GM18502 (cell line): ENCODE results near the gene TNFAIP2.
"Not testable (repeated sequence)": the region's sequence is repeated elsewhere in the genome, so short reads cannot be mapped to it uniquely, and the experiment has no call there.

Experiments
- ATAC-seq: cut with Tn5 transposase; IDR thresholded peaks from one replicate; pipeline ENCODE4 v1.9.1; 2021; ENCODE audit warnings: mild to moderate bottlenecking; ENCODE audit not compliant: unreplicated experiment, poor library complexity

Gene TNFAIP2

DNA sequence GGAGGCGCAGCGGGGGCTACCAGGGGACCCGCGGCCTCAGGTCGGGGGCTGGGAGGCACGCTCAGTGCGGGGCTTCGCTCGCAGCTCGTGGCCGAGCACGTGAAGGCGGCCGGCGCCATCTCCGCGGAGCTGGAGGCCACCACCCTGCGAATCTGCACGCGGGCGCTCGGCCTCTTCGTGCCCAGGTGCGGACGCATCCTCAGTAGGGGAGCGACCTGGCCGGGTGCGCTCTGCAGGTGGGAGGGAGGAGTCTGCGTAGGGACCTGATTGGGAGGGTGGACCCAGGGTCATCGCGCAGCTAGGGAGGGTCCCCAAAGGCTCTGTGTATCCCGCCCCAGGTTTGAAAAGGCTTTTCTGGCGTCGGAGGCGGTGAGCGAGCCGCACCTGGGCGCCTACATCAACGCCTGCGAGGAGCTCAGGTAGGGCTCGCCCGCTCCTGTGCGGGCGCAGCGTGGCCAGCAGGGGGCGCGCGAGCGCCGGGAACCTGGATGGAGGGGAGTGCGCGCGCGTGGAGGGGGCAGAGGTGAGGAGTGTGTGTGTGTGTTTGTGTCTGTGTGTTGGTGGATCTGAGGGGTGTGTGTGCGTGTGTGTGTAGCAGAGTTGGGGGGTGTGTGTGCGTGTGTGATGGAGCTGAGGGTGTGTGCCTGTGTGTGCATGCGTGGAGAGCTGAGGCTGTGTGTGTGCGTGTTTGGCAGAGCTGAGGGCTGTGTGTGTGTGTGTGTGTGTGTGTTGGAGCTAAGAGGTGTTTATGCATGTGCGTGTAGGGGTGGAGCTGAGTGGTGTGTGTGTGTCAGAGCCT is 18.4 kb upstream of the TNFAIP2 start:
- peak; percentile 59 for ATAC-seq

- ATAC-seq = no peak
Observed at GRCh38 chr14:103105580-103106150, 17.6 kb upstream of the TNFAIP2 start.

GRCh38 chr14:103107455-103107854 is 15.8 kb upstream of the TNFAIP2 start:
- ATAC-seq = no peak

DNA sequence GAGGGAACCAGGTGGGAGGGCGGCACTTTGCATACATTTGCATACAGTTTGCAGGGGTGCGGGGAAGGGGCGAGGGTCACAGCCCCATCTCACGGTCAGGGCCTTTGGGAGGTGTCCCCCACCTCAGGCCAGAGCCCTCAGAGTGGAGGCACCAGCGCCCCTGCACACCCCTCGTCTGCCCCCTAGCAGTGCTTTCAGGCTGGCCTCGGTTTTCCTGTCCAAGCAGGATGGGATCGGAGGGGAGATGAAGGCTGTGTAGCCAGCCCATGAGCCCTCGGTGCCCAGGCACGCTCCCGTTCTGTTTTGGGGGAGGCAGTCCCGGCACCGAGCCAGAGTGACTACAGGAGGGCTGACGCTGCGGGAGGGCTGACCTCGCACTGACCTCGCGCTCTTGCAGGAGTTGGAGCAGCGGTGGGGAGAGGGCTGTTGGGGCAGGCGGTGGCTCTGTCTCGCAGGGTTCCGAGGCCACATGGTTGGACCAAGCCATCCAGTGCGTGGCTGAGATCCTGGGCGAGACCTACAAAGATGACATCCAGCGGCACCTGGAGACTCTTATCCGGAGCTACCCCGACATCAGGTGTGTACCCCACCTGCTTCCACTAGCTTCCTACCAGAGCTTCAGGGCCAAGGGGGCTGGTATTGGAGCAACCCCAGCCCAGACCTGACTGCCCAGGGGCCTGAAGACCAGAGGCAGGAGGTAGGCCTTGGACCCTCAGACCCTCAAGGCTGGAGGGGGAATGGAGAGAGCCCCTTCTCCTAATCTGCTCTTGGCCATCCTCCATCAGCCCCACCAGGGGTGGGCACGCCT is 15.1 kb upstream of the TNFAIP2 start:
- ATAC-seq = no peak

GRCh38 chr14:103108749-103109207 is 14.5 kb upstream of the TNFAIP2 start:
- no peak for ATAC-seq

DNA sequence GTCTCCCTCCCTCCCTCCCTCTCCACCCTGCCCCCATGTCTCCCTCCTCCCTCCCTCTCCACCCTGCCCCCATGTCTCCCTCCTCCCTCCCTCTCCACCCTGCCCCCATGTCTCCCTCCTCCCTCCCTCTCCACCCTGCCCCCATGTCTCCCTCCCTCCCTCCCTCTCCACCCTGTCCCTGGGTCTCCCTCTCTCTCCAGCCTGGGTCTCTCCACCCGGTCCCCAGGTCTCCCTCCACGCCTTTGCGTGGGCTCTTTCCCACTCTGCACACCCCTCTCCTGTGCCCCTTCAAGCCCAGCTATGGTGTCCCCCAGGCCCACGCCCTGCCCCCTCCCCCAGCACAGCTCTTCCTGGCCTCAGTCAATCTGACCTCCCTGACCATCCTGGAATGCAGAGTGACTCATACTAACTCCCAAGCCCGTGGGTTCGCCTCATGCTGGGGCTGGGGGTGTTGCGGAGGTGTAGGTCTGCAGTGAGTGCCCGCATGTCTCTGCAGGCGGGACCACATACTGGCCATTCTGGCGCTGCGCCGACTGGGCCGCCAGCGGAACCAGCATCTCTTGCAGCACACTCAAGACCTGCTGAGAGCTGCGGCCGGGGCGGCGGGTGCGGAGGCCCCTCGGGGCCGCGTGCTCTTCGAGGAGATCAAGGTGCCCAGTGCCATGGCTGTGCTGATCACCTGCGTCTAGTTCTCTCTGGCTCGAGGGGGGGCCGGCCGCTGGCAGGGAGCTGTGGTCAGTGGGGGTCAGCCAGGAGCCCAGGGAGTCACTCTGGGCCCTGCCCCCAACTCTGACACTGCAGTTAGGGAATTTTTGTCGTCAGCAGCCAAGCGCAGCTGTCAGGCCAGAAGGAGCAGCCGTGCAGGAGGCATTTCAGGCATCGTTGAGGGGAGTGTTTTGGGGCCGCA is 13.5 kb upstream of the TNFAIP2 start:
- ATAC-seq = no peak

DNA sequence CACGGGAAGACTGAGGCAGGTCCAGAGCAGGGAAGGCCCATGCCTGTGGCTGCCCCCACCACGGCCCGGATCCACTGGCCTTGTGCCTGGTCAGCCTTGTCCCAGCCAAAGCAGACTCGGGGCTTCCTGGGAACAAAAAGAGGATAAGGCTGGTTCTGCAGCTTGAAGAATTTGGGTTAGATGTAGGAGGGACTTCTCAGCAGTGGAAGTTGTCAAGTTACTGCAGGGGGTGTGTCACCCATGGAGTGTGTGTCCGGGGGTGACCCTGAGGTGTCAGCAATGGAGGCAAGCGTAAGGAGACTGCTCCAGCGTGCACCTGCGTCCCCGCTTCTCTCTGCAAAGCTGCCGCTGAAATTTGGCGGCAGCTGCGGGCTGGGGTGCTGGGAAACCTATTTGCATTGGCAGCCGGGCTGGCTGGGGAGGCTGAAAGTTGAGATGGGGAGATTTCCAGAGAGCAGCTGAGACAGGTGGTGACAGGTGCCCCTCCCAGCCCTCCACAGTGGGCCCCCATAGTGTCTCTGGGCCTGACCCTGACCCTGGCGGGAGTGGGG is 12.5 kb upstream of the TNFAIP2 start:
- no peak for ATAC-seq

DNA sequence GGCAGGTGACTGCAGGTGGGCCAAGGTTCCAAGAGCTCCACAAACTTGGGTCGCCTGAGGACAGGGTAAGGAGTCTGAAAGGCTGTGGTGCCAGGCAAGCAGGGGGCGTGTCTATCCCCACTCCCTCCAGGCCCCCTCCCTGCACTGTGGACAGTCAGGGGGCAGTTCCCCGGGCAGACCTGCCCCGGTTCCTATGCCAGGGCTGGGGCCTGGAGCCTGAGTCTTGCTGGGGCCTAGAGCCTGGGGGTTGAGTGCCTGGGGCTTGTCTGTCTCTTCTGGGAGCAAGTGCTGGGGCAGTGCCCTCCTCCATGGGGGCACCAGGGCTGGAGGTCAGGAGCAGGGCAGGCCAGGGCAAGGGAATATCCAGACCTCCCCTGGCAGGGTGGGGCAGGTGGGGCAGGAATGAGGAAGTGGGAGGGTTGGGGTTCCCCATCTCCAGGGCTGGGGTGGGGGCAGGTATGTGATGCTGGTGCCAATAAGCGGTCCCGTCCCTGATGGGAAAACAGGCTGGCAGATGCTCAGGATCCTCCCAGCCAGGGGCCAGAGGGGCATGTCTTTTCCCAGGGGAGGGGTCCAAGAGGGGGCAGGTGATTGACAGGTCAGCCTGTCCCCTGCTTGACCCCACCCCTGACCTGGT is 11.9 kb upstream of the TNFAIP2 start:
- no peak for ATAC-seq

- ATAC-seq = no peak
Observed at GRCh38 chr14:103112400-103113243, 10.6 kb upstream of the TNFAIP2 start.

- ATAC-seq = no peak
Observed at GRCh38 chr14:103113303-103113702, 10.0 kb upstream of the TNFAIP2 start.

- ATAC-seq = no peak
Observed at GRCh38 chr14:103113774-103114173, 9.5 kb upstream of the TNFAIP2 start.

GRCh38 chr14:103115086-103115679 is 8.1 kb upstream of the TNFAIP2 start:
- not testable (repeated sequence) for ATAC-seq

- ATAC-seq = no peak
Observed at GRCh38 chr14:103115845-103116572, 7.3 kb upstream of the TNFAIP2 start.

DNA sequence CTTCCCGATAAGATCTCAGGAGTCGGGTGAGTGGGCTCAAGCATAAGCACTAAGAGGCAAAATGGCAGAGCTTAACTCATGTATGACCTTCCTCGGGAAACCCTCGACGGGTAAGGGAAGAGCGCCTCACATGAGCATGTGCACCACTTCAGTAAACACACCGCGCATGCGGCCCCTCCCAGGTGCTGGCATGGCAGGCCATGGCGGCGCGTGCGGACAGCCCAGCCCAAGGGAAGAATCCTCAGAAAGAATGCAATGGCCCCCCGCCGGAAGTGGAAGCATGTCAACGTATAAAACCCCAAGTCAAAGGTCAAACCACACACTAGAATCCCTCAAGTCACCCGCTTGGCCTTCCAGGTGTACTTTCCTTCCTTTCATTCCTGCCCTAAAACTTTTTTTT is 6.6 kb upstream of the TNFAIP2 start:
- no peak for ATAC-seq

DNA sequence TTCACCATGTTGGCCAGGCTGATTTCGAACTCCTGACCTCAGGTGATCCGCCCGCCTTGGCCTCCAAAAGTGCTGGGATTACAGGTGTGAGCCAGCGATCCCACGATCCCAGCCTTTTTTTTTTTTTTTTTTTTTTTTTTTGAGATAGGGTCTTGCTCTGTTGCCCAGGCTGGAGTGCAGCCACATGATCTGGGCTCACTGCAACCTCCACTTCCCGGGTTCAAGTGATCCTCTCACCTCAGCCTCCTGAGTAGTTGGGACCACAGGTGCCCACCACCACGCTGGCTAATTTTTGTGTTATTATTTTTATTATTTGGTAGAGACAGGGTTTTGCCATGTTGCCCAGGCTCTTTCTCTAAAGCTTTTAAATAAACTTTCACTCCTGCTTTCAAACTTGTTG is 5.8 kb upstream of the TNFAIP2 start:
- ATAC-seq = not testable (repeated sequence)

- ATAC-seq = no peak
Observed at GRCh38 chr14:103118018-103118662, 5.1 kb upstream of the TNFAIP2 start.
